Lower leg skin (tissue), 4 donors: ENCODE measurements around the gene KRTAP4-1. TPM values are rescaled to one million over a fixed set of nuclear protein-coding genes. Genes with fewer than 3 reads are reported as not detected.

Source experiments
- DNase-seq, 2 donors: peaks; one replicate each; pipeline ENCODE4 v3.0.0-alpha.2; 2019; ENCODE audit warnings: low spot score in 2 of 2
- H3K4me3 ChIP-seq: fragments of 200-600 bp; sonication (generic); 2 replicates; pipeline ENCODE4 v1.5.1; 2017; ENCODE audit warnings: mild to moderate bottlenecking, low read depth; ENCODE audit not compliant: poor library complexity, severe bottlenecking
- POLR2A ChIP-seq, 2 donors: fragments of 450-650 bp; IDR thresholded peaks; one replicate each; pipeline ENCODE4 v1.6.1; 2016 to 2017; ENCODE audit warnings: antibody characterized with exemption in 2 of 2, mild to moderate bottlenecking in 1 of 2, moderate library complexity in 1 of 2
- WGBS, 2 donors: methylation state at CpG; one replicate each; pipeline ENCODE4 v1.1.5; 2018; 5-methylcytosine and 5-hydroxymethylcytosine counted together
- intact Hi-C: fragments of 100-400 bp; cut with DNase I; formaldehyde crosslinking; loops from one replicate; pipeline ENCODE4 v1.15.0; 2023; ENCODE audit warnings: low total_unique reads
- total RNA-seq, 4 donors: library from RNA; depleted of rRNA; stranded (reverse); fragments of >200 nt; gene quantifications; one replicate each; pipeline ENCODE4 v1.1.0, GENCODE V29; 2016
- TF ChIP-seq, protein P1 (sequence below), 3 donors: fragments of 450-650 bp; IDR thresholded peaks; one replicate each; pipeline ENCODE4 v1.5.1; 2016; ENCODE audit warnings: antibody characterized with exemption in 3 of 3, mild to moderate bottlenecking in 3 of 3, moderate library complexity in 2 of 3

KRTAP4-1 gene
- total RNA-seq, 4 donors from 2014 or later = 2.1 to 66.2 TPM; not detected in 2

GRCh38 chr17:41177727-41178271 is 6.9 kb downstream of the KRTAP4-1 start, which contains the start of gene KRTAP4-2:
Gene KRTAP4-2, minus strand, starts transcription at chr17:41178221. Its CDS starts 57 bp downstream, at chr17:41178164.
- no peak within 1 kb of the TSS for H3K4me3 ChIP-seq
- WGBS, 2 donors = 91 to 94% methylated on average over 6 to 7 of the region's 7 CpGs
- TF ChIP-seq, protein P1, sequence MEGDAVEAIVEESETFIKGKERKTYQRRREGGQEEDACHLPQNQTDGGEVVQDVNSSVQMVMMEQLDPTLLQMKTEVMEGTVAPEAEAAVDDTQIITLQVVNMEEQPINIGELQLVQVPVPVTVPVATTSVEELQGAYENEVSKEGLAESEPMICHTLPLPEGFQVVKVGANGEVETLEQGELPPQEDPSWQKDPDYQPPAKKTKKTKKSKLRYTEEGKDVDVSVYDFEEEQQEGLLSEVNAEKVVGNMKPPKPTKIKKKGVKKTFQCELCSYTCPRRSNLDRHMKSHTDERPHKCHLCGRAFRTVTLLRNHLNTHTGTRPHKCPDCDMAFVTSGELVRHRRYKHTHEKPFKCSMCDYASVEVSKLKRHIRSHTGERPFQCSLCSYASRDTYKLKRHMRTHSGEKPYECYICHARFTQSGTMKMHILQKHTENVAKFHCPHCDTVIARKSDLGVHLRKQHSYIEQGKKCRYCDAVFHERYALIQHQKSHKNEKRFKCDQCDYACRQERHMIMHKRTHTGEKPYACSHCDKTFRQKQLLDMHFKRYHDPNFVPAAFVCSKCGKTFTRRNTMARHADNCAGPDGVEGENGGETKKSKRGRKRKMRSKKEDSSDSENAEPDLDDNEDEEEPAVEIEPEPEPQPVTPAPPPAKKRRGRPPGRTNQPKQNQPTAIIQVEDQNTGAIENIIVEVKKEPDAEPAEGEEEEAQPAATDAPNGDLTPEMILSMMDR (IDR thresholded peaks at IDR 0.05) = no peak
- no peak for TF ChIP-seq POLR2A (IDR thresholded peaks at IDR 0.05)
- no peak for DNase-seq
- intact Hi-C loops = no loop called here

DNA sequence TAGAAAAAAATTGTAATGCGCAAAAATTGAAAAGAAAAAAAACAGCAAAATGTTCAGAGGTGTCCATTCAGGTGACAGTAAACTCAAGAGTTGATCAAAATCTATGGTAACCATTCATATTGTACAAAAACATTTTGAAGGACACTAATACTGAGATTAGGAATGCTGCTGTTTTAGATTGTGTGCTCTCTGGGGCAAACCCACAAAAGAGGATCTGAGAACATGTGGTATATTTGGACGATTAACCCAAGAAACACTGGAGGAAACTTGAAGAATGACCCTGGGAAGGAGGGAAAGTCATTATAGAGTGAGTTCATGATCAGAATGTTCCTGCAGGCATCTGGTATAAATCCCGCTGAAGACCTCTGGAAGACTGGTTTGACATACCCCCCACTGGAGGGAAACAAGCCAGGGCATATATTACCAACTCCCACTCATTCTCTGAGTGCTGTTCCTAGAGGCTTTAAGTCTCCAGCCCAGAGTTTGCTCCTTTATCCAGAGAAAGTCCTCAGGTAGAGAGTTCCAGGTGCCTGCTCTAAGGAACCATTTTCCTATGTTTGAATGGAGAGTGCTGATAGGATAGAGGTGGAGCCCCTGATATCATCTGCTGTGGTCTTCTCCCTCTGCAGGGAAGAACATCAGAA is 7.8 kb downstream of the KRTAP4-1 start:
- intact Hi-C loops = no loop called here
- DNase-seq = no peak
- TF ChIP-seq, protein P1 (IDR thresholded peaks at IDR 0.05) = no peak
- TF ChIP-seq POLR2A (IDR thresholded peaks at IDR 0.05) = no peak
- WGBS, 2 donors = 60 to 74% methylated on average over 3 of the region's 3 CpGs
- no peak overlapping the region for H3K4me3 ChIP-seq

GRCh38 chr17:41171886-41172285 is 12.8 kb downstream of the KRTAP4-1 start:
- no peak for TF ChIP-seq POLR2A (IDR thresholded peaks at IDR 0.05)
- TF ChIP-seq, protein P1 (IDR thresholded peaks at IDR 0.05) = no peak
- WGBS, 2 donors = 72 to 78% methylated on average over 2 of the region's 2 CpGs
- no peak overlapping the region for H3K4me3 ChIP-seq
- intact Hi-C loops = no loop called here
- no peak for DNase-seq

DNA sequence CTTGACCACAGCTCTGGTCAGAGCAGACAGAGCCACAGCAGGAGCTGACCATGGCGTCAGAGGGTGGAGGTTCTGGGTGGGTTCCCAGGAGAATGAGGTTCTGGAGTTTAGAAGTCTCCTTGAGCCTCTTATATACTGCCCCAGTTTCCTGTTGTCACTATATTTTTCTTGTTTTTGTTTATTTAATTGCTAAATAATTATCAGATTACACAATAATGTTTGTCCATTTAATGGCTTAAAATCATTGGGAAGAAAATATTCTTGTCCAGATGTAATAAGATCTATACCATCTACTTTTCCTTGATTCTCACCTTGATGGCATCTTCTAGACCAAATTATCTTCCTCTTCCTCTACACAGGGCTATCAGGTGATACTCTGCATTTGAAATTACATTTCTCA is 16.6 kb downstream of the KRTAP4-1 start, which contains the start of gene KRTAP4-3:
Gene KRTAP4-3, minus strand, starts transcription at position 101 of the 400 bp plus-strand sequence. Its CDS starts 49 bp downstream, at position 52.
- intact Hi-C loops = no loop called here

DNA sequence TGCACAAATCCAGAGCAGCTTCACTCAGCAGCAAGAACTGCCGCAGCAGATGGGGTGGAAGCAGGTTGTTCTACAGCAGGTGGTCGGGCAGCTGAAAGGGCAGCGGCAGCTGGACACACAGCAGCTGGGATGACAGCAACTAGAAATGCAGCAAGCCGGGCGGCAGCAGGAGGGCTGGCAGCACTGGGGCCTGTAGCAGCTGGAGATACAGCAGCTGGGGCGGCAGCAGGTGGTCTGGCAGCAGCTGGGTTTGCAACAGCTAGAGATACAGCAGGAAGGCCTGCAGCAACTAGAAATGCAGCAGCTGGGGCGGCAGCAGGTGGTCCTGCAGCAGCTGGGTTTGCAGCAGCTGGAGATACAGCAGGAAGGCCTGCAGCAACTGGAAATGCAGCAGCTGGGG is 17.1 kb downstream of the KRTAP4-1 start:
- no peak for DNase-seq
- H3K4me3 ChIP-seq = no peak overlapping the region
- 82 to 89% methylated on average over 7 of the region's 7 CpGs for WGBS, 2 donors
- intact Hi-C loops = no loop called here
- no peak for TF ChIP-seq POLR2A (IDR thresholded peaks at IDR 0.05)
- TF ChIP-seq, protein P1 (IDR thresholded peaks at IDR 0.05) = no peak

More for the DNA sequence above, 16.6 kb downstream of the KRTAP4-1 start, which contains the start of gene KRTAP4-3:
- WGBS, 2 donors = 63% methylated on average over 1 of the region's 1 CpG
- no peak for DNase-seq
- H3K4me3 ChIP-seq = no peak within 1 kb of the TSS
- no peak for TF ChIP-seq POLR2A (IDR thresholded peaks at IDR 0.05)
- TF ChIP-seq, protein P1 (IDR thresholded peaks at IDR 0.05) = no peak
